ENCODE data around the gene PCYT1A. TPM values are rescaled to one million over a fixed set of nuclear protein-coding genes. Genes with fewer than 3 reads are reported as not detected.

The PCYT1A gene
- total and polyA plus RNA-seq, 12 donors, result 21.0 to 121 (median 102) TPM

GRCh38 chr3:196222876-196223595 is 64.5 kb downstream of the PCYT1A start:
- Histone ChIP-seq H3K4me1 (peaks cover 0 to 29% (median 14%) of the 10 kb centered on the region in 9 donors), H3K9me3 (no peaks in the 10 kb centered on the region), H3K27me3 (no peaks in the 10 kb centered on the region), H3K27ac (no peak overlapping the region), H3K36me3 (no peaks in the 10 kb centered on the region), H3K4me3 (no peak overlapping the region)
- WGBS, 2 donors, result 62 to 63% methylated on average over 19 of the region's 19 CpGs
- DNase-seq (no peak), ATAC-seq (no peak)
- no peak for TF ChIP-seq CTCF (IDR thresholded peaks at IDR 0.05)
- intact Hi-C loops (cut with DNase I), result no loop called here

- ATAC-seq (no peak), DNase-seq (no peak)
- intact Hi-C loops (cut with DNase I), result no loop called here
- no peaks in the 10 kb centered on the region for H3K36me3 ChIP-seq
- no peak overlapping the region for H3K4me3 ChIP-seq
- no peaks in the 10 kb centered on the region for H3K9me3 ChIP-seq
- H3K27ac ChIP-seq, result peak overlapping the region in 1 of 10 donors; percentile 81
- peaks cover 0 to 25% (median 8%) of the 10 kb centered on the region in 9 donors for H3K4me1 ChIP-seq
- WGBS, 2 donors, result 86 to 95% methylated on average over 7 of the region's 7 CpGs
- no peak for TF ChIP-seq CTCF (IDR thresholded peaks at IDR 0.05)
- peaks cover 0 to 11% (median 0%) of the 10 kb centered on the region in 7 donors for H3K27me3 ChIP-seq
These were observed 66.5 kb downstream of the PCYT1A start for GRCh38 chr3:196220991-196221390.

- H3K27ac ChIP-seq, result peak overlapping the region in 1 of 10 donors; percentile 81
- no peaks in the 10 kb centered on the region for H3K36me3 ChIP-seq
- peaks cover 0 to 26% (median 8%) of the 10 kb centered on the region in 9 donors for H3K4me1 ChIP-seq
- ATAC-seq (peak; percentile 22 to 61 (median 40)), DNase-seq (peak in 1 of 2 donors; percentile 26)
- TF ChIP-seq CTCF (IDR thresholded peaks at IDR 0.05), result no peak
- WGBS, 2 donors, result 85 to 87% methylated on average over 10 of the region's 10 CpGs
- intact Hi-C loops (cut with DNase I), result no loop called here
- H3K27me3 ChIP-seq, result peaks cover 0 to 15% (median 1%) of the 10 kb centered on the region in 7 donors
- no peaks in the 10 kb centered on the region for H3K9me3 ChIP-seq
- H3K4me3 ChIP-seq, result no peak overlapping the region
These were observed 66.9 kb downstream of the PCYT1A start for GRCh38 chr3:196220587-196220986.

GRCh38 chr3:196219970-196220311 is 67.6 kb downstream of the PCYT1A start:
- Histone ChIP-seq H3K27ac (peak overlapping the region in 5 of 10 donors; percentile 33 to 81 (median 47)), H3K4me3 (peak overlapping the region in 2 of 10 donors; percentile 34 to 44), H3K9me3 (no peaks in the 10 kb centered on the region), H3K36me3 (no peaks in the 10 kb centered on the region), H3K27me3 (peaks cover 0 to 19% (median 7%) of the 10 kb centered on the region in 7 donors), H3K4me1 (peaks cover 0 to 26% (median 8%) of the 10 kb centered on the region in 9 donors)
- 75 to 84% methylated on average over 19 of the region's 19 CpGs for WGBS, 2 donors
- ATAC-seq (peak in 5 of 8 donors; percentile 4 to 49 (median 18)), DNase-seq (no peak)
- intact Hi-C loops (cut with DNase I), result no loop called here
- no peak for TF ChIP-seq CTCF (IDR thresholded peaks at IDR 0.05)
